Gastrocnemius medialis (tissue), 4 donors: ENCODE results near the gene FCHSD2. TPM values are rescaled to one million over a fixed set of nuclear protein-coding genes. Genes with fewer than 3 reads are reported as not detected.
"Not testable (repeated sequence)": the region's sequence is repeated elsewhere in the genome, so short reads cannot be mapped to it uniquely, and the experiment has no call there.

Experiments used
- ATAC-seq, 2 donors: fragments of 150-250 bp; one replicate each; pipeline ENCODE4 v1.9.1; 2016
- DNase-seq, 2 donors: peaks; one replicate each; pipeline ENCODE4 v3.0.0-alpha.2; 2019
- H3K27ac ChIP-seq, 4 donors: fragments of 200-600 bp; sonication (generic); 1 replicate in 1 of 4; 2 replicates in 3 of 4; pipeline ENCODE4 v1.5.1; 2016 to 2018; ENCODE audit warnings: mild to moderate bottlenecking in 2 of 4, moderate library complexity in 1 of 4
- H3K27me3 ChIP-seq, 3 donors: fragments of 200-600 bp; sonication (generic) in 2 of 3; 1 replicate in 1 of 3; 2 replicates in 2 of 3; pipeline versions ENCODE4 v1.5.1 to v1.6.0; 2016 to 2019; ENCODE audit warnings: mild to moderate bottlenecking in 1 of 3, moderate library complexity in 1 of 3
- H3K36me3 ChIP-seq, 2 donors: fragments of 200-600 bp; sonication (generic) in 1 of 2; one replicate each; pipeline ENCODE4 v1.5.1; 2017 to 2018
- H3K4me1 ChIP-seq, 2 donors: fragments of 200-600 bp; sonication (generic) in 1 of 2; one replicate each; pipeline ENCODE4 v1.5.1; 2016 to 2017; ENCODE audit warnings: mild to moderate bottlenecking in 2 of 2
- H3K4me3 ChIP-seq, 4 donors: fragments of 200-600 bp; sonication (generic) in 3 of 4; 1 replicate in 1 of 4; 2 replicates in 3 of 4; pipeline ENCODE4 v1.5.1; 2016 to 2019; ENCODE audit warnings: mild to moderate bottlenecking in 2 of 4
- H3K9me3 ChIP-seq, 3 donors: fragments of 200-600 bp; sonication (generic) in 2 of 3; 1 replicate in 1 of 3; 2 replicates in 2 of 3; pipeline ENCODE4 v1.5.1; 2016 to 2019
- CTCF ChIP-seq, 5 experiments: fragments of 450-650 bp in 3 of 5; fragments of 200-600 bp in 2 of 5; sonication (generic) in 2 of 5; IDR thresholded peaks in 4 of 5; conservative IDR thresholded peaks in 1 of 5; 1 replicate in 4 of 5; 2 replicates in 1 of 5; pipeline ENCODE4 v1.5.1; 2016 to 2019; ENCODE audit warnings: antibody characterized with exemption in 5 of 5, mild to moderate bottlenecking in 3 of 5, moderate library complexity in 3 of 5
- POLR2A ChIP-seq, 2 donors: fragments of 450-650 bp; IDR thresholded peaks; one replicate each; pipeline ENCODE4 v1.6.1; 2017; ENCODE audit warnings: antibody characterized with exemption in 2 of 2, mild to moderate bottlenecking in 2 of 2, moderate library complexity in 2 of 2
- in situ Hi-C, 4 donors: fragments of 200-750 bp; cut with MboI; loops; one replicate each; pipeline versions ENCODE4 v1.15.0 to v1.8.0; 2017; ENCODE audit warnings: low sequenced_read_pairs in 4 of 4
- intact Hi-C: fragments of 100-400 bp; cut with DNase I; formaldehyde crosslinking; loops from one replicate; pipeline ENCODE4 v1.15.1; 2023; ENCODE audit warnings: low total_unique reads
- total RNA-seq, 4 donors: library from RNA; depleted of rRNA; stranded (reverse); fragments of >200 nt; gene quantifications; one replicate each; pipeline versions ENCODE4 v1.1.0 to v1.2.3, GENCODE V29; 2016

The FCHSD2 gene
- total RNA-seq, 4 donors from 2014 or later: 5.6 to 10.0 (median 8.0) TPM

GRCh38 chr11:73077454-73077853 lies 64.7 kb downstream of the FCHSD2 start:
- Histone ChIP-seq H3K36me3 (no peaks in the 10 kb centered on the region), H3K4me1 (peaks cover 10 to 11% of the 10 kb centered on the region in 2 donors), H3K27me3 (no peaks in the 10 kb centered on the region), H3K9me3 (no peaks in the 10 kb centered on the region), H3K27ac (no peak overlapping the region), H3K4me3 (no peak overlapping the region)
- no peak for DNase-seq
- no peak for TF ChIP-seq POLR2A (IDR thresholded peaks at IDR 0.05)
- TF ChIP-seq CTCF (IDR thresholded peaks at IDR 0.05 in 4 of 5, conservative IDR thresholded peaks at IDR 0.05 in 1 of 5): no peak
- intact Hi-C loops: no loop called here
- ATAC-seq: no peak
- in situ Hi-C loops: no loop called here

GRCh38 chr11:73074319-73074718 lies 67.8 kb downstream of the FCHSD2 start:
- no peak for ATAC-seq

GRCh38 chr11:73072935-73073481 lies 69.1 kb downstream of the FCHSD2 start:
- Histone ChIP-seq H3K27ac (peak overlapping the region in 3 of 4 donors; percentile 20 to 39 (median 32)), H3K27me3 (no peaks in the 10 kb centered on the region), H3K4me1 (peaks cover 10 to 21% of the 10 kb centered on the region in 2 donors), H3K9me3 (no peaks in the 10 kb centered on the region), H3K4me3 (no peak overlapping the region), H3K36me3 (no peaks in the 10 kb centered on the region)
- DNase-seq (no peak), ATAC-seq (peak; percentile 58 to 69)
- in situ Hi-C loops (no loop called here), intact Hi-C loops (no loop called here)
- TF ChIP-seq POLR2A (IDR thresholded peaks at IDR 0.05) (no peak), CTCF (IDR thresholded peaks at IDR 0.05 in 4 of 5, conservative IDR thresholded peaks at IDR 0.05 in 1 of 5) (no peak)

More at GRCh38 chr11:73074319-73074718, 67.8 kb downstream of the FCHSD2 start:
- Histone ChIP-seq H3K4me3 (no peak overlapping the region), H3K36me3 (no peaks in the 10 kb centered on the region), H3K27ac (no peak overlapping the region), H3K27me3 (no peaks in the 10 kb centered on the region), H3K4me1 (peaks cover 10 to 21% of the 10 kb centered on the region in 2 donors), H3K9me3 (no peaks in the 10 kb centered on the region)
- in situ Hi-C loops (no loop called here), intact Hi-C loops (no loop called here)
- TF ChIP-seq POLR2A (IDR thresholded peaks at IDR 0.05) (no peak), CTCF (IDR thresholded peaks at IDR 0.05 in 4 of 5, conservative IDR thresholded peaks at IDR 0.05 in 1 of 5) (no peak)
- DNase-seq: no peak

- in situ Hi-C loops (no loop called here), intact Hi-C loops (no loop called here)
- no peaks in the 10 kb centered on the region for H3K27me3 ChIP-seq
- no peak overlapping the region for H3K4me3 ChIP-seq
- DNase-seq (no peak), ATAC-seq (no peak)
- TF ChIP-seq CTCF (IDR thresholded peaks at IDR 0.05 in 4 of 5, conservative IDR thresholded peaks at IDR 0.05 in 1 of 5): no peak
- TF ChIP-seq POLR2A (IDR thresholded peaks at IDR 0.05): no peak
- H3K27ac ChIP-seq: no peak overlapping the region
- H3K4me1 ChIP-seq: peaks cover 10 to 21% of the 10 kb centered on the region in 2 donors
- no peaks in the 10 kb centered on the region for H3K36me3 ChIP-seq
- H3K9me3 ChIP-seq: no peaks in the 10 kb centered on the region
These were observed 71.5 kb downstream of the FCHSD2 start for GRCh38 chr11:73070653-73071052.

GRCh38 chr11:73061857-73062424 lies 80.2 kb downstream of the FCHSD2 start:
- H3K4me1 ChIP-seq, ATAC-seq, H3K36me3 ChIP-seq, in situ Hi-C loops, H3K4me3 ChIP-seq, intact Hi-C loops, DNase-seq, H3K27ac ChIP-seq, H3K27me3 ChIP-seq, H3K9me3 ChIP-seq: not testable (repeated sequence)

GRCh38 chr11:73061434-73061833 lies 80.7 kb downstream of the FCHSD2 start:
- intact Hi-C loops, ATAC-seq, H3K27ac ChIP-seq: not testable (repeated sequence)

More at GRCh38 chr11:73061434-73061833, 80.7 kb downstream of the FCHSD2 start:
- DNase-seq, H3K4me3 ChIP-seq, H3K36me3 ChIP-seq, in situ Hi-C loops, H3K4me1 ChIP-seq, H3K9me3 ChIP-seq, H3K27me3 ChIP-seq: not testable (repeated sequence)
